GM23338 (cell line): ENCODE measurements around the gene COMMD8. TPM values are rescaled to one million over a fixed set of nuclear protein-coding genes. Genes with fewer than 3 reads are reported as not detected.

ENCODE experiments used
- ATAC-seq: fragments of 200-7000 bp; cut with Tn5 transposase; 3 replicates; pipeline ENCODE4 v1.9.1; 2020
- DNase-seq: peaks from one replicate; pipeline ENCODE4 v3.0.0-alpha.2; 2015; ENCODE audit warnings: low spot score
- H2AFZ ChIP-seq: fragments of 200-600 bp; sonication (generic); 2 replicates; pipeline ENCODE4 v1.8.0; 2016; ENCODE audit warnings: antibody characterized with exemption, mild to moderate bottlenecking, moderate library complexity
- H3F3A ChIP-seq: fragments of 200-600 bp; sonication (generic); replicated peaks from 2 replicates; pipeline ENCODE4 v1.8.0; 2017; ENCODE audit warnings: antibody characterized with exemption, mixed run types, low read depth
- H3K27ac ChIP-seq: fragments of 200-600 bp; sonication (generic); 2 replicates; pipeline ENCODE4 v1.6.1; 2016; ENCODE audit warnings: low read depth
- H3K27me3 ChIP-seq: fragments of 200-600 bp; sonication (generic); 2 replicates; pipeline ENCODE4 v1.8.0; 2016; ENCODE audit warnings: mild to moderate bottlenecking, mixed run types, moderate library complexity; ENCODE audit not compliant: insufficient read depth
- H3K36me3 ChIP-seq: fragments of 200-600 bp; sonication (generic); 2 replicates; pipeline ENCODE4 v1.8.0; 2016; ENCODE audit warnings: mild to moderate bottlenecking; ENCODE audit not compliant: insufficient read depth
- H3K4me1 ChIP-seq: fragments of 200-600 bp; sonication (generic); 2 replicates; pipeline ENCODE4 v1.8.0; 2016; ENCODE audit warnings: mild to moderate bottlenecking, moderate library complexity; ENCODE audit not compliant: insufficient read depth
- H3K4me2 ChIP-seq: fragments of 200-600 bp; sonication (generic); 2 replicates; pipeline ENCODE4 v1.7.1; 2017; ENCODE audit warnings: mixed run types
- H3K4me3 ChIP-seq: fragments of 200-600 bp; sonication (generic); 2 replicates; pipeline ENCODE4 v1.6.1; 2016; ENCODE audit warnings: mixed run types
- H3K79me2 ChIP-seq: fragments of 200-600 bp; sonication (generic); replicated peaks from 2 replicates; pipeline ENCODE4 v1.8.0; 2017; ENCODE audit warnings: mild to moderate bottlenecking; ENCODE audit not compliant: insufficient read depth
- H3K9me2 ChIP-seq: fragments of 200-600 bp; sonication (generic); 2 replicates; pipeline ENCODE4 v1.8.0; 2017; ENCODE audit not compliant: insufficient read depth
- H4K20me1 ChIP-seq: fragments of 200-600 bp; sonication (generic); replicated peaks from 2 replicates; pipeline ENCODE4 v1.8.0; 2017; ENCODE audit warnings: mild to moderate bottlenecking; ENCODE audit not compliant: insufficient read depth
- H3K27ac Mint-ChIP-seq: 2 replicates; pipeline ENCODE4 v1.8.0; 2020; ENCODE audit warnings: inconsistent platforms, mild to moderate bottlenecking, moderate library complexity, mixed read lengths
- H3K27me3 Mint-ChIP-seq: 3 replicates; pipeline ENCODE4 v1.8.0; 2022; ENCODE audit warnings: low read depth, mild to moderate bottlenecking, moderate library complexity, mixed read lengths, inconsistent platforms; ENCODE audit not compliant: insufficient read depth, poor library complexity
- H3K36me3 Mint-ChIP-seq: 3 replicates; pipeline ENCODE4 v1.8.0; 2021; ENCODE audit warnings: low read depth, mild to moderate bottlenecking, inconsistent platforms, moderate library complexity, mixed read lengths
- H3K4me1 Mint-ChIP-seq: 3 replicates; pipeline ENCODE4 v1.8.0; 2020; ENCODE audit warnings: mild to moderate bottlenecking, inconsistent platforms, mixed read lengths
- H3K4me3 Mint-ChIP-seq: 3 replicates; pipeline ENCODE4 v1.8.0; 2021; ENCODE audit warnings: moderate library complexity, mild to moderate bottlenecking, inconsistent platforms, mixed read lengths
- H3K9me3 Mint-ChIP-seq: 3 replicates; pipeline ENCODE4 v1.8.0; 2020; ENCODE audit warnings: moderate library complexity, mild to moderate bottlenecking, inconsistent platforms, mixed read lengths
- CREB1 ChIP-seq: fragments of 250-450 bp; sonication (Bioruptor Pico); IDR thresholded peaks from 2 replicates; pipeline ENCODE4 v1.5.0; 2020; ENCODE audit warnings: low read depth, mild to moderate bottlenecking, moderate library complexity
- EZH2 ChIP-seq: fragments of 200-600 bp; sonication (generic); IDR thresholded peaks from one replicate; pipeline ENCODE4 v1.8.0; 2017; ENCODE audit warnings: antibody characterized with exemption, mild to moderate bottlenecking, low read depth; ENCODE audit not compliant: unreplicated experiment
- JUNB ChIP-seq: IDR thresholded peaks from one replicate; pipeline ENCODE4 v1.6.1; 2016; ENCODE audit warnings: antibody characterized with exemption; ENCODE audit not compliant: unreplicated experiment
- POLR2AphosphoS5 ChIP-seq: IDR thresholded peaks from 2 replicates; pipeline ENCODE4 v1.6.1; 2016; ENCODE audit warnings: antibody characterized with exemption, low read depth
- STAT1 ChIP-seq: IDR thresholded peaks from one replicate; pipeline ENCODE4 v1.6.1; 2016; ENCODE audit warnings: antibody characterized with exemption; ENCODE audit not compliant: unreplicated experiment
- ZNF114 ChIP-seq: fragments of 250-450 bp; sonication (Bioruptor Pico); IDR thresholded peaks from 2 replicates; pipeline ENCODE4 v1.5.0; 2020; ENCODE audit warnings: mild to moderate bottlenecking, moderate library complexity
- polyA plus RNA-seq: library from polyadenylated mRNA; unstranded; fragments of >200 nt; fragmentation: Nextera tagmentation; extraction: Ambion mirVana; gene quantifications from 2 replicates; pipeline ENCODE4 v1.2.1, GENCODE V29; 2016
- total RNA-seq: library from RNA; depleted of rRNA; stranded (reverse); fragments of >200 nt; shearing (Covaris generic); gene quantifications from 2 replicates; pipeline ENCODE4 v1.2.3, GENCODE V29; 2014
- TF ChIP-seq, protein P1 (sequence below): fragments of 250-450 bp; sonication (Bioruptor Pico); IDR thresholded peaks from 2 replicates; pipeline ENCODE4 v1.5.0; 2020; ENCODE audit warnings: mild to moderate bottlenecking, moderate library complexity

The COMMD8 gene
- total and polyA plus RNA-seq, 2 experiments from 2014 or later: 8.4 to 20.6 TPM

DNA sequence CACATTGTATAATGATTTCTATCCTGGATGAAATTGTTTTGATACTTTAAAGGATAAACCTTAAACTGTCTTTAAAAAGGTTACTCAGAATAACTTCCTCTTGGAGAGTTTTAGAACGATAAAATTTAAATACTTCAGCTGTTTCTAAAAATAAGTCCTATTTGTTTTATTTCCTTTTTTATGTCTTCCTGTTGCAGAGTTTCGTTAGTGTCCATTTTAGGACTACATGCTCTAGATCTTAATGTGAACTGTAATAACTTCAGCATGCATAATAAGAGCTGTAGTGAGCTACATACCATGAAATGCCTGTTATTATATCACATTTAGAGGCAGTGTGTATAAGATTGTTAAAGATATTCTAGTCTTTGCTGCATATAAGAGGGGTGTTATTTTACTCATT lies 36.2 kb upstream of the COMMD8 start (continued):
- TF ChIP-seq, protein P1, sequence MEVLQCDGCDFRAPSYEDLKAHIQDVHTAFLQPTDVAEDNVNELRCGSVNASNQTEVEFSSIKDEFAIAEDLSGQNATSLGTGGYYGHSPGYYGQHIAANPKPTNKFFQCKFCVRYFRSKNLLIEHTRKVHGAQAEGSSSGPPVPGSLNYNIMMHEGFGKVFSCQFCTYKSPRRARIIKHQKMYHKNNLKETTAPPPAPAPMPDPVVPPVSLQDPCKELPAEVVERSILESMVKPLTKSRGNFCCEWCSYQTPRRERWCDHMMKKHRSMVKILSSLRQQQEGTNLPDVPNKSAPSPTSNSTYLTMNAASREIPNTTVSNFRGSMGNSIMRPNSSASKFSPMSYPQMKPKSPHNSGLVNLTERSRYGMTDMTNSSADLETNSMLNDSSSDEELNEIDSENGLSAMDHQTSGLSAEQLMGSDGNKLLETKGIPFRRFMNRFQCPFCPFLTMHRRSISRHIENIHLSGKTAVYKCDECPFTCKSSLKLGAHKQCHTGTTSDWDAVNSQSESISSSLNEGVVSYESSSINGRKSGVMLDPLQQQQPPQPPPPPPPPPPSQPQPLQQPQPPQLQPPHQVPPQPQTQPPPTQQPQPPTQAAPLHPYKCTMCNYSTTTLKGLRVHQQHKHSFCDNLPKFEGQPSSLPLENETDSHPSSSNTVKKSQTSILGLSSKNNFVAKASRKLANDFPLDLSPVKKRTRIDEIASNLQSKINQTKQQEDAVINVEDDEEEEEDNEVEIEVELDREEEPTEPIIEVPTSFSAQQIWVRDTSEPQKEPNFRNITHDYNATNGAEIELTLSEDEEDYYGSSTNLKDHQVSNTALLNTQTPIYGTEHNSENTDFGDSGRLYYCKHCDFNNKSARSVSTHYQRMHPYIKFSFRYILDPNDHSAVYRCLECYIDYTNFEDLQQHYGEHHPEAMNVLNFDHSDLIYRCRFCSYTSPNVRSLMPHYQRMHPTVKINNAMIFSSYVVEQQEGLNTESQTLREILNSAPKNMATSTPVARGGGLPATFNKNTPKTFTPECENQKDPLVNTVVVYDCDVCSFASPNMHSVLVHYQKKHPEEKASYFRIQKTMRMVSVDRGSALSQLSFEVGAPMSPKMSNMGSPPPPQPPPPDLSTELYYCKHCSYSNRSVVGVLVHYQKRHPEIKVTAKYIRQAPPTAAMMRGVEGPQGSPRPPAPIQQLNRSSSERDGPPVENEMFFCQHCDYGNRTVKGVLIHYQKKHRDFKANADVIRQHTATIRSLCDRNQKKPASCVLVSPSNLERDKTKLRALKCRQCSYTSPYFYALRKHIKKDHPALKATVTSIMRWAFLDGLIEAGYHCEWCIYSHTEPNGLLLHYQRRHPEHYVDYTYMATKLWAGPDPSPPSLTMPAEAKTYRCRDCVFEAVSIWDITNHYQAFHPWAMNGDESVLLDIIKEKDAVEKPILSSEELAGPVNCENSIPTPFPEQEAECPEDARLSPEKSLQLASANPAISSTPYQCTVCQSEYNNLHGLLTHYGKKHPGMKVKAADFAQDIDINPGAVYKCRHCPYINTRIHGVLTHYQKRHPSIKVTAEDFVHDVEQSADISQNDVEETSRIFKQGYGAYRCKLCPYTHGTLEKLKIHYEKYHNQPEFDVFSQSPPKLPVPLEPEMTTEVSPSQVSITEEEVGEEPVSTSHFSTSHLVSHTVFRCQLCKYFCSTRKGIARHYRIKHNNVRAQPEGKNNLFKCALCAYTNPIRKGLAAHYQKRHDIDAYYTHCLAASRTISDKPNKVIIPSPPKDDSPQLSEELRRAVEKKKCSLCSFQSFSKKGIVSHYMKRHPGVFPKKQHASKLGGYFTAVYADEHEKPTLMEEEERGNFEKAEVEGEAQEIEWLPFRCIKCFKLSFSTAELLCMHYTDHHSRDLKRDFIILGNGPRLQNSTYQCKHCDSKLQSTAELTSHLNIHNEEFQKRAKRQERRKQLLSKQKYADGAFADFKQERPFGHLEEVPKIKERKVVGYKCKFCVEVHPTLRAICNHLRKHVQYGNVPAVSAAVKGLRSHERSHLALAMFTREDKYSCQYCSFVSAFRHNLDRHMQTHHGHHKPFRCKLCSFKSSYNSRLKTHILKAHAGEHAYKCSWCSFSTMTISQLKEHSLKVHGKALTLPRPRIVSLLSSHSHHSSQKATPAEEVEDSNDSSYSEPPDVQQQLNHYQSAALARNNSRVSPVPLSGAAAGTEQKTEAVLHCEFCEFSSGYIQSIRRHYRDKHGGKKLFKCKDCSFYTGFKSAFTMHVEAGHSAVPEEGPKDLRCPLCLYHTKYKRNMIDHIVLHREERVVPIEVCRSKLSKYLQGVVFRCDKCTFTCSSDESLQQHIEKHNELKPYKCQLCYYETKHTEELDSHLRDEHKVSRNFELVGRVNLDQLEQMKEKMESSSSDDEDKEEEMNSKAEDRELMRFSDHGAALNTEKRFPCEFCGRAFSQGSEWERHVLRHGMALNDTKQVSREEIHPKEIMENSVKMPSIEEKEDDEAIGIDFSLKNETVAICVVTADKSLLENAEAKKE (CRISPR knock-in tag): no peak
- TF ChIP-seq ZNF114 (CRISPR knock-in tag) (no peak), CREB1 (CRISPR knock-in tag) (no peak), POLR2AphosphoS5 (no peak), STAT1 (no peak), EZH2 (no peak)

DNA sequence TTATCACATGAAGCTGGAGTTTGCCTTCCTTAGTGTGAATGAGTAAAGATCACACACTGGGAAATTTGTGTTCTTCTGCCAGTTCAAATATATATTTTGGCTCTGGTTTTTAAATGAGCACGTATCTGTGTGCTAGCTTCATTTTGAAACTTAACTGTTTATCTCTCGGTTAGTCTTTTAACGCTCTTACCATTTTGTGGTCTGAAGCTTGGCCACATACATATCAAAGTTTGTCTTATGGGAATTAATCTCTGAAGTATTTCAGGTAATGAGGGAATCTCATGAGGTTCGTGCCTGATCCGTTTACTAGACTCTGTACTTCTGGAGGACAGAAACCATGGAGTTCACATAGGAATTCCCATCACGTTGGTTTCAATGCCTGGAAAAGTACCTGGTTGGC lies 35.4 kb upstream of the COMMD8 start:
- no peaks in the 10 kb centered on the region for H3K27me3 ChIP-seq
- no peaks in the 10 kb centered on the region for H3F3A ChIP-seq
- ATAC-seq (no peak), DNase-seq (no peak)
- Mint-ChIP-seq H3K27me3 (no peaks in the 10 kb centered on the region), H3K4me3 (no peak overlapping the region), H3K9me3 (no peaks in the 10 kb centered on the region), H3K4me1 (peaks cover 2% of the 10 kb centered on the region; the same call in 1 of the 3 replicates), H3K36me3 (no peaks in the 10 kb centered on the region), H3K27ac (no peak overlapping the region)
- H3K79me2 ChIP-seq: no peaks in the 10 kb centered on the region
- no peak overlapping the region for H3K4me3 ChIP-seq
- no peaks in the 10 kb centered on the region for H4K20me1 ChIP-seq
- H3K4me1 ChIP-seq: no peaks in the 10 kb centered on the region
- H3K36me3 ChIP-seq: no peaks in the 10 kb centered on the region
- H2AFZ ChIP-seq: no peak overlapping the region
- no peak for TF ChIP-seq ZNF114 (CRISPR knock-in tag)
- TF ChIP-seq JUNB: no peak
- no peak for TF ChIP-seq EZH2
- H3K4me2 ChIP-seq: no peak overlapping the region
- no peaks in the 10 kb centered on the region for H3K9me2 ChIP-seq
- no peak overlapping the region for H3K27ac ChIP-seq
